Stimulated activated CD8-positive, alpha-beta memory T cell treated with anti-CD3 and anti-CD28 coated beads, Interleukin-12 subunit alpha, Interleukin-12 subunit beta, amount 100 ng/mL, for 24 hours (primary cell): Measurements from ENCODE around the gene SPG7.
"Not testable (repeated sequence)": the region's sequence is repeated elsewhere in the genome, so short reads cannot be mapped to it uniquely, and the experiment has no call there.

Experiments
- DNase-seq: peaks from one replicate; pipeline ENCODE4 v3.0.0-alpha.2; 2020; ENCODE audit errors: extremely low read depth

The SPG7 gene

DNA sequence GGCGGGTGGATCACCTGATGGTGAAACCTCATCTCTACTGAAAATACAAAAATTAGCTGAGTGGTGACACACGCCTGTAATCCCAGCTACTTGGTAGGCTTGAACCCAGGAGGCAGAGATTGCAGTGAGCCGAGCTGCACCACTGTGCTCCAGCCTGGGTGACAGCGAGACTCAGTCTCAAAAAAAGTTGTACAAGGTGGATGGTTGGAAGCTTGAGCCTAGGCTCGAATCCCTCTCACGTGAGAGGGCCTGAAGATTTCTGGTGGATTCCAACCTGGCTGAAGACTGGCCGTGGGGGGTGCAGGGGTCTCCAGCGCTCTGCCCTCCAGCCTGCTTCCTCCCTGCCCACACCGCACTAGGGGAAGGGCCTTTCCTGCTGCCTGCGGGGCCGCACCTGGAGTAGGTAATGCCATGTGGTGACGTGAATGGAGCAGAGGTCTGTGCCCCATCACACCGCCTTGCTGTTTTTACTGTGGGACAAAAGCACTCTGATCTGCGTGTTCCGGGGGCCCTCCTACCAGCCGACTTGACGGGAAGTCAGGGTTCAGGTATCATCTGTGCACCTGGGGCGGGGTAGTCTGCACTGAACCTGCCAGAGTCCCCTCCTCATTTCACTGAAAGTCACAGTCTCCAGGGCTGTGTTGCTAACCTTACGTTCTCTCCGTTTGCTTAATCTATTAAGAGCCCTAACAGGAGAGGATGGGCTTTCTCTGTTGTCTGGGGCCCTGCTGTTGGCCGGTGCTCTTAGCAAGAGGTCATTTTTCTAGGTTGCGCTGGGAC is 56.5 kb downstream of the SPG7 start:
- DNase-seq = no peak

DNA sequence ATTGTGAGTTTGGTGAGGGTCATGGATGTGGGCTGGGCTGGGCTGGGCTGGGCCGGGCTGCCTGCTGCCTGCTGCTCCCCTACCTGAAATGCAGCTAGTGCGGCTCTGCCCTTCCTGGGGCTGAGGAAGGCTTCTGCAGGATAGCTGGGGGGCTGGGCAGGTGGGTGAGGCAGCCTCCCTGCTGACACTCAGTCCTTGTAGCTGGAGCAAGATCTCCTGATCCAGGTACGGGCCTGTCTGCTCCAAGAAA is 57.0 kb downstream of the SPG7 start:
- DNase-seq = no peak

DNA sequence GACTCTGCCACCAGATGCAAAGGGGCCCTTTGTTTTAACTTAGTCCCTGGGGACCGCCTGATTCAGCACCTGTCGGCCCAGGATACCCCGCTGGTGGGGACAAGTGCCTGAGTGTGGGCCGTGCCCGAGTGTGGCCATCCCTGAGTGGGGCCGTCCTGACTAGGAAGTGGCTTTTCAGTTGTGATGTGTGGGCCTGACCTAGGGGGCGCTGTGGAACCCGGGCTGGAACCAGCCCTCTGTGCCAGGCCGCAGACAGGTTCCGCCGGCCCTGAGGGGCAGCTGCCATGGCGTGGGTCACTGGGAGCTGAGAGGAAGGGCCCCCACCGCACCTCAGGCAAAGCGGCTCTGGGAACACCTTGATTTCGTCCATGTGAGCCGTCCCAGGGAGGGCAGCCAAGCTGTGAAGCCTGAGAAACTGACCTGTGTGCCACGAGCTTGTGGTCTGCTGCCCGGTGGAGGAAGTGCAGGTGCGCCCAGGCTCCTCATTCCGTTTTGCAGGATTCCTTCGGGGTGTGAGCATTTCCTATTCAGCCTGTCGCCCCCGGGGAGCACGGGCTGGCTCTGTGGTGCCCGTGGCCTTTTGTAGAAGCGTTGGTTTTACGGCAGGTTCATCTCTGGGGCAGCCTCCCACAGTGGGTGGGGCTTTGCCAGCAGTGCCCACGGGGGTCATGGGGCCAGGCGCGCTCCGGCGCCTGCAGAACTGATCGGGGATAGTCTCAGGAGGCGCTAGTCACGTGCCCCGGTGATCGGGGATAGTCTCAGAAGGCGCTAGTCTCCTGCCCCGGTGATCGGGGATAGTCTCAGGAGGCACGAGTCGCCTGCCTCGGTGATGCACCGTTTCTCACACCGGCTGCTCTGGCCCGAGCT is 57.5 kb downstream of the SPG7 start:
- no peak for DNase-seq

- DNase-seq = no peak
These were observed 59.7 kb downstream of the SPG7 start for GRCh38 chr16:89567656-89568594.

- DNase-seq = no peak
These were observed 61.5 kb downstream of the SPG7 start for GRCh38 chr16:89569506-89570341.

DNA sequence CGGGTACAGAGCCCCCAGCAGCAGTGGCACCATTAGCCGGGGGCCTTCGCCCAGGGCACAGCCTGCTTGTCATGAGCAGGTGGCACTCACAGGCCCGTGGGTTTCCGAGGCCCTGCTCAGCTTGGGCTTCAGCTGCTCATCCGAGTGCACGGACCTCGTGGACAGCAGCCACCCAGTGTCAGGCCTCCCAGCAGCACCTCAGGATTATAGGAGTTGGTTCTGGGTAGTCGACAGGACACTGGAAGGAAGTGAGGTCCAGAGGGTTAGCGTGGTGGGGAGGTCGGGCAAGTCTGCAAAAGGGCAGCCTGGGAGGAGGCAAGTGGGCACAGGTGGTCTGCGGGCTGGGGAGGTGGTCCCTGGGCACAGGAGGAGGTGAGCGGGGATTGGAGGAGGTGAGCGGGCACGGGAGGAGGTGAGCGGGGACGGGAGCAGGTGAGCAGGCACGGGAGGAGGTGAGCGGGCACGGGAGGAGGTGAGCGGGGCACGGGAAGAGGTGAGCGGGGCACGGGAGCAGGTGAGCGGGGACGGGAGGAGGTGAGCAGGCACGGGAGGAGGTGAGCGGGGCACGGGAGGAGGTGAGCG is 62.2 kb downstream of the SPG7 start:
- no peak for DNase-seq

DNA sequence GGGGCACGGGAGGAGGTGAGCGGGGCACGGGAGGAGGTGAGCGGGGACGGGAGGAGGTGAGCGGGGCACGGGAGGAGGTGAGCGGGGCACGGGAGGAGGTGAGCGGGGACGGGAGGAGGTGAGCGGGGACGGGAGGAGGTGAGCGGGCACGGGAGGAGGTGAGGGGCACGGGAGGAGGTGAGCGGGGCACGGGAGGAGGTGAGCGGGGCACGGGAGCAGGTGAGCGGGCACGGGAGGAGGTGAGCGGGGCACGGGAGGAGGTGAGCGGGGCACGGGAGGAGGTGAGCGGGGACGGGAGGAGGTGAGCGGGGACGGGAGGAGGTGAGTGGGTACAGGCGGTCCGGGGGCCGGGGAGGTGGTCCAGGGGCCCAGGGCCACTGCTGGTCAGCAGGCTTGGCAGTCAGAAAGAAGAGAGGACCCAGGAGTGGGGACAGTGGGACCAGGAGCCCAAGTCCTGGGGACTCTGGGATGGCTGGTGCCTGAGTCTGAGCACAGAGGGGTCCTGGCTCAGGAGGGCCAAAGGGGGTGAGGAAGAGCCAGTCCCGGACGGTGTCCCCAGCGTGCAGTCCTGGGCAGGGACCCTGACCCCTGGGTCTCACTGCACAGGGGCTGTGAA is 62.9 kb downstream of the SPG7 start:
- not testable (repeated sequence) for DNase-seq

DNA sequence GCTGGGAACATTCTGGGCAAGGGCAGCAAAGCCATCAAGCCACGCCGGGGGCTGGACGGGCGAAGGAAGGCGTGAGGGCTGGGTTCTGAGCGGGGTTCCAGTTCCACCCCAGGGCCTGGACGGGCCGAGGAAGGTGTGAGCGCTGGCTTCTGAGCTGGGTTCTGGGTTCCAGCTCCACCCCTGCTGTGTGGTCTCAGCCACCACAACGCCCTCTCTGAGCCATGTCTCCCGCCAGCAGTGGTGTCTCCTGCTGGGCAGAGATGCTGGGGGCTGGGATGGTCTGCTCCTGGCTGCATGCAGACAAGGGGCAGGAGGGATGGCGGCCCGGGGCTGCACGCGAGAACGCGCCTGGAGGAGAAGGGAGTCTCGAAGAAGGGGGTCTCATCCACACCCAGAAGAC is 63.4 kb downstream of the SPG7 start:
- DNase-seq = no peak

- DNase-seq = no peak
These were observed 63.9 kb downstream of the SPG7 start for GRCh38 chr16:89572073-89572484.

DNA sequence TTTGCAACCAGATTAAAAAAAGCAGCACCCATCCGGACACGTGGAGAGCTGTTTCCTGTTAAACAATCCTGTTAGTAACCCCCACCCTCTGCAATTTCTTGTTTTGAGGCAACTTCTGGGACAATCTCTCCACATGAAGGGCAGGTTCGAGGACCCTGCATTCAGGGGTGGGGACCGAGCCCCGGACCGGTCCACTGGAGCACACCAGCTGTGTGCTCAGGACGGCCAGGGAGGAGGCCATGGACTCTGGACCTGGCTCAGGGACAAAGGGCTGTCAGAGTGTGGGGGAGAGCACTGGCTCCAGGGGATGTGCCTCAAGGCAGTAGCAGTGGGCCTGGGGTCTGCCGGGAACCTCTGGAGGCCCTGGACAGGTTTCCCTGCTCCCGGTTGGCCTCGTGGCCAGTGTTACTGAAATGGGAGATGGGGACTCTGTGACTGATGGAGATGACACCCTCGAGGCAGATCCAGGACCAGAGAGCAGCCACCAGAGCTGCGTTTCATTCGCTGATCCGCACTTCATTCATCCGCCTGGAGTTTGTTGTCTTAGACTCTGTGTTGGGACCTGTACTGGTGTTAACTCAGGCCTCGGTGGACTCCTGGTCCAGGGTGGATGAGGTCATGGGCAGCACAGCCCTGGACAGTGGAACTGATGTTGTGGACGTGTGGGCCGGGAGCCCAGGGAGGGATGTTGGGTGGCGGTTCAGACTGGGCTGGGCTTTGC is 64.4 kb downstream of the SPG7 start:
- no peak for DNase-seq

- DNase-seq = no peak
These were observed 65.8 kb downstream of the SPG7 start for GRCh38 chr16:89573826-89574680.

GRCh38 chr16:89574681-89575246 is 66.6 kb downstream of the SPG7 start:
- DNase-seq = no peak

DNA sequence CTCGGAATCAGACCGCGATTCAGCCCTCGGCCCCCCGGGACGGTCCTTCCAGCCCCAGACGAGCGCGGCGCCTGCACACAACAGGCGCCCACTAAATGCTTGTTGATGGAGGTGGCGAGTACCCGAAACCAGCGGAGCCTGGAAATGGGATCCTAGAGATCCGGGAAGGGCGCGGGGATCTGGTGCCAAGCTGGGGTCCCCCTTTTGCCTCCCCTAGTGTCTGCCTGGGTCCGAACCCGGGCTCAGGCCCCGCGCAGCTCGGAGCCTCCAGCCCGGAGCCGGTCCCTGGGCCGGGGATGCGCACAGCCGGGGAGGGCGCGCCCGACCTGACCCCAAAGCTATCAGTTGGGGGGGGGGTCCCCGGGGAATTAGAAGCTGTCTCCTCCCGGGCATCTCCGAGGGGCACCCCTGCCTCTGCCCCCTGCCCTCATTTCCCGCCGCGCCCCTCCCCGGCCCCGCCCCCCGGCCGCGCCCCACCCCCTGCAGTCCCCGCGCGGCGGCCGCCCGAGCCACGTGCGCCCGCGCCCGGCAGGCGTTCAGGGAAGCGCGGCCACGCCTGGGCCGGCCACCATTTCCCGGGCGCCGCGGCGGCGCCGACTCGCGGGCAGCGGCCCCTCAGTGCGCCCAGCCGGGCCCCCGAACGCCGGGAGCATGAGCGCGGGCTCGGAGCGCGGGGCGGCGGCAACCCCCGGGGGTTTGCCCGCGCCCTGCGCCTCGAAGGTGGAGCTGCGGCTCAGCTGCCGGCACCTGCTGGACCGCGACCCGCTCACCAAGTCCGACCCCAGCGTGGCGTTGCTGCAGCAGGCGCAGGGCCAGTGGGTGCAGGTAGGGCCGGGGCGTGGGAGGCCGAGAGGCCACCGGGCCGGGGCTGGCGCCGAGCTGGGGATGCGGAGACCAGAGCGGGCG is 67.3 kb downstream of the SPG7 start, which contains the start of gene CPNE7:
TSS of gene CPNE7 (plus strand) at position 512 of the 906 bp plus-strand sequence. CDS start at position 652, 140 bp downstream.
- DNase-seq = no peak

GRCh38 chr16:89576153-89577054 is 68.2 kb downstream of the SPG7 start:
- DNase-seq = no peak

- DNase-seq = no peak
These were observed 69.0 kb downstream of the SPG7 start for GRCh38 chr16:89577055-89577759.

GRCh38 chr16:89579351-89579750 is 71.1 kb downstream of the SPG7 start:
- no peak for DNase-seq
